ENCODE results near the gene DGKI. TPM values are rescaled to one million over a fixed set of nuclear protein-coding genes. Genes with fewer than 3 reads are reported as not detected.

DGKI gene
- total and polyA plus RNA-seq, 2 of the 4 experiments (the other 2 are of a cell fraction): 3.9 to 15.8 TPM

GRCh38 chr7:137886746-137887145 is 40.0 kb upstream of the DGKI start:
- H4K20me1 ChIP-seq (ENCODE audit: insufficient read depth, low read length): peaks cover 10% of the 10 kb centered on the region
- peaks cover 18 to 66% of the 10 kb centered on the region in 2 experiments for H3K79me1 ChIP-seq (ENCODE audit: low read depth in 1 of 2, low read length in 2 of 2)
- H3K9me3 ChIP-seq (ENCODE audit: control insufficient read depth, insufficient read depth, low read length): peaks cover 3% of the 10 kb centered on the region; the same call in 1 of the 2 replicates
- peak overlapping the region; percentile 18; the same call in 1 of the 2 replicates for H2BK20ac ChIP-seq (ENCODE audit: low read depth, low read length)
- no peak overlapping the region for H3K23ac ChIP-seq (ENCODE audit: low read depth, low read length)
- peaks cover 11% of the 10 kb centered on the region for H3K4me1 ChIP-seq (ENCODE audit: control insufficient read depth, insufficient read depth, low read length)
- H4K5ac ChIP-seq (ENCODE audit: low read depth, low read length): no peak overlapping the region
- CTCF ChIA-PET: interaction anchor here (1.6 kb wide), 1 partner anchor 230 kb away, joined by 5 read pairs; no protein-coding TSS in a partner anchor
- intact Hi-C loops (cut with micrococcal nuclease): no loop called here
- no peaks in the 10 kb centered on the region for H3K27me3 ChIP-seq (ENCODE audit: control insufficient read depth, insufficient read depth, low read length)
- H3K4ac ChIP-seq (ENCODE audit: low read depth, low read length): no peak overlapping the region
- H4K91ac ChIP-seq (ENCODE audit: insufficient read depth, low read depth, low read length): no peak overlapping the region
- no peak overlapping the region for H3K9ac ChIP-seq (ENCODE audit: low read depth, low read length)
- peaks cover 18% of the 10 kb centered on the region for H3K9me1 ChIP-seq (ENCODE audit: insufficient read depth, low read length)
- H2AK5ac ChIP-seq (ENCODE audit: low read depth, low read length): no peak overlapping the region
- H2AFZ ChIP-seq (replicated peaks; ENCODE audit: low read length, poor library complexity): no peak overlapping the region
- H2BK5ac ChIP-seq (ENCODE audit: low read depth, low read length, poor library complexity, severe bottlenecking): no peak overlapping the region
- TF ChIP-seq RAD21 (IDR thresholded peaks at IDR 0.05; ENCODE audit: low read length): no peak
- no peak for TF ChIP-seq CEBPB (IDR thresholded peaks at IDR 0.05; ENCODE audit: low read depth, low read length)
- no peak for TF ChIP-seq CHD1 (IDR thresholded peaks at IDR 0.05; ENCODE audit: low read depth, low read length)
- TF ChIP-seq ELK1 (IDR thresholded peaks at IDR 0.05; ENCODE audit: borderline replicate concordance, low read depth, low read length): no peak
- no peak for TF ChIP-seq SMC3 (IDR thresholded peaks at IDR 0.05; ENCODE audit: low read depth, low read length)
- TF ChIP-seq MAZ (IDR thresholded peaks at IDR 0.05; ENCODE audit: borderline replicate concordance, low read depth, low read length): no peak
- no peak for TF ChIP-seq POLR2A (IDR thresholded peaks at IDR 0.05; ENCODE audit: low read depth, low read length)
- TF ChIP-seq MXI1 (IDR thresholded peaks at IDR 0.05; ENCODE audit: borderline replicate concordance, low read depth, low read length): no peak
- no peak for TF ChIP-seq MAFK (IDR thresholded peaks at IDR 0.05; ENCODE audit: low read depth, low read length)
- TF ChIP-seq RFX5 (IDR thresholded peaks at IDR 0.05; ENCODE audit: low read depth, low read length): no peak
- TF ChIP-seq BHLHE40 (IDR thresholded peaks at IDR 0.05; ENCODE audit: low read depth, low read length): no peak
- no peak for TF ChIP-seq CTCF (conservative IDR thresholded peaks at IDR 0.05; ENCODE audit: low read depth, low read length)
- TF ChIP-seq FOS (IDR thresholded peaks at IDR 0.05; ENCODE audit: low read depth, low read length): no peak
- no peak for TF ChIP-seq USF2 (IDR thresholded peaks at IDR 0.05; ENCODE audit: low read depth, low read length)
- TF ChIP-seq NFE2L2 (IDR thresholded peaks at IDR 0.05; ENCODE audit: low read depth, low read length): no peak
- TF ChIP-seq RCOR1 (IDR thresholded peaks at IDR 0.05; ENCODE audit: insufficient replicate concordance, low read length): no peak
- in situ Hi-C loops (cut with MboI; ENCODE audit: low sequenced_read_pairs): no loop called here
- ATAC-seq (ENCODE audit: low read depth) (peak; percentile 16; the same call in 1 of the 2 replicates), DNase-seq (peak; percentile 55)
- no peak overlapping the region for H3K27ac ChIP-seq (ENCODE audit: insufficient read depth, low read length)
- no peak overlapping the region; a peak in 1 of 4 replicates for H4K8ac ChIP-seq (ENCODE audit: low read depth in 2 of 2, low read length in 2 of 2)
- H3K18ac ChIP-seq (ENCODE audit: low read depth, low read length): peak overlapping the region; percentile 5; the same call in 1 of the 2 replicates
- POLR2A ChIA-PET (ENCODE audit: unreplicated experiment): interaction anchor here (0.6 kb wide), 1 partner anchor 930 kb away, joined by 3 read pairs; no protein-coding TSS in a partner anchor
- WGBS, 2 experiments (ENCODE audit: extremely low coverage in 2 of 2, insufficient read length in 1 of 2): no CpG with 5 or more reads among the region's 2 CpGs
- peak overlapping the region; percentile 69; the same call in 1 of the 2 replicates for H3K14ac ChIP-seq (replicated peaks; ENCODE audit: low read depth, low read length)
- dilution Hi-C loops (cut with HindIII; ENCODE audit: low sequenced_read_pairs, unreplicated experiment): no loop called here
- no peak overlapping the region for H3K4me3 ChIP-seq (ENCODE audit: insufficient read depth, low read depth, low read length)
- no peak overlapping the region for H2AK9ac ChIP-seq (replicated peaks; ENCODE audit: low read depth, low read length, poor library complexity)
- H2BK15ac ChIP-seq (ENCODE audit: low read depth, low read length): no peak overlapping the region
- no peak overlapping the region for H3K4me2 ChIP-seq (ENCODE audit: low read depth, low read length)
- no peak overlapping the region for H3K56ac ChIP-seq (ENCODE audit: extremely low read depth, insufficient read depth, low read length)
- peaks cover 50% of the 10 kb centered on the region for H3K36me3 ChIP-seq (ENCODE audit: control insufficient read depth, insufficient read depth, low read length)
- peak overlapping the region; percentile 35; the same call in 1 of the 2 replicates for H2BK120ac ChIP-seq (ENCODE audit: low read depth, low read length)
- no TSS peak for BruUV-seq (replicated peaks)
